ENCODE data around the gene ANKRD39.

Gene ANKRD39

GRCh38 chr2:96869822-96870625 is 12.2 kb upstream of the ANKRD39 start, which contains the start of gene SEMA4C:
SEMA4C (minus strand) TSS chr2:96870080; CDS start chr2:96867886, 2,194 bp downstream.
- Histone ChIP-seq H2AFZ (ENCODE audit: low read depth) (peak within 1 kb of the TSS; percentile 79), H3K36me3 (ENCODE audit: insufficient read depth) (no peaks in the 10 kb centered on the region), H4K20me1 (ENCODE audit: insufficient read depth) (no peaks in the 10 kb centered on the region), H3K27me3 (ENCODE audit: insufficient read depth, low read depth) (no peaks in the 10 kb centered on the region), H3K4me1 (ENCODE audit: low read depth, poor library complexity, severe bottlenecking) (no peaks in the 10 kb centered on the region), H3K27ac (peak within 1 kb of the TSS; percentile 76), H3K4me3 (IDR thresholded peaks at IDR 0.05; ENCODE audit: insufficient read depth, low read depth, low read length) (peak within 1 kb of the TSS; percentile 85), H3K79me2 (ENCODE audit: insufficient read depth, low read depth) (peaks cover 5% of the 10 kb centered on the region; the same call in 1 of the 2 replicates), H3K9ac (peak within 1 kb of the TSS; percentile 96), H3K4me2 (peak within 1 kb of the TSS; percentile 73)
- TF ChIP-seq CTCF (conservative IDR thresholded peaks at IDR 0.05; ENCODE audit: low read depth, low read length), result no peak

- Histone ChIP-seq H3K79me2 (ENCODE audit: insufficient read depth, low read depth) (peaks cover 5% of the 10 kb centered on the region; the same call in 1 of the 2 replicates), H3K4me2 (peak overlapping the region; percentile 73), H2AFZ (ENCODE audit: low read depth) (peak overlapping the region; percentile 79), H3K4me1 (ENCODE audit: low read depth, poor library complexity, severe bottlenecking) (no peaks in the 10 kb centered on the region), H4K20me1 (ENCODE audit: insufficient read depth) (no peaks in the 10 kb centered on the region), H3K9ac (peak overlapping the region; percentile 96), H3K27ac (peak overlapping the region; percentile 76), H3K4me3 (IDR thresholded peaks at IDR 0.05; ENCODE audit: insufficient read depth, low read depth, low read length) (peak overlapping the region; percentile 85), H3K36me3 (ENCODE audit: insufficient read depth) (no peaks in the 10 kb centered on the region), H3K27me3 (ENCODE audit: insufficient read depth, low read depth) (no peaks in the 10 kb centered on the region)
- TF ChIP-seq CTCF (conservative IDR thresholded peaks at IDR 0.05; ENCODE audit: low read depth, low read length), result 0 out of 2 replicates have a peak, but pooled peaks have one; percentile 8
These were observed 11.5 kb upstream of the ANKRD39 start for GRCh38 chr2:96869281-96869821.

GRCh38 chr2:96868555-96869280 is 10.9 kb upstream of the ANKRD39 start:
- H3K4me3 ChIP-seq (IDR thresholded peaks at IDR 0.05; ENCODE audit: insufficient read depth, low read depth, low read length), result peak overlapping the region; percentile 85
- H2AFZ ChIP-seq (ENCODE audit: low read depth), result peak overlapping the region; percentile 79
- peak overlapping the region; percentile 96 for H3K9ac ChIP-seq
- H3K27ac ChIP-seq, result peak overlapping the region; percentile 76
- H3K4me1 ChIP-seq (ENCODE audit: low read depth, poor library complexity, severe bottlenecking), result no peaks in the 10 kb centered on the region
- no peaks in the 10 kb centered on the region for H4K20me1 ChIP-seq (ENCODE audit: insufficient read depth)
- H3K27me3 ChIP-seq (ENCODE audit: insufficient read depth, low read depth), result no peaks in the 10 kb centered on the region
- no peaks in the 10 kb centered on the region for H3K36me3 ChIP-seq (ENCODE audit: insufficient read depth)
- TF ChIP-seq CTCF (conservative IDR thresholded peaks at IDR 0.05; ENCODE audit: low read depth, low read length), result peak; percentile 72
- H3K79me2 ChIP-seq (ENCODE audit: insufficient read depth, low read depth), result peaks cover 5% of the 10 kb centered on the region; the same call in 1 of the 2 replicates
- H3K4me2 ChIP-seq, result peak overlapping the region; percentile 73

- Histone ChIP-seq H3K4me3 (IDR thresholded peaks at IDR 0.05; ENCODE audit: insufficient read depth, low read depth, low read length) (peak overlapping the region; percentile 65), H4K20me1 (ENCODE audit: insufficient read depth) (no peaks in the 10 kb centered on the region), H3K4me1 (ENCODE audit: low read depth, poor library complexity, severe bottlenecking) (no peaks in the 10 kb centered on the region), H3K9ac (peak overlapping the region; percentile 96), H3K79me2 (ENCODE audit: insufficient read depth, low read depth) (peaks cover 5% of the 10 kb centered on the region; the same call in 1 of the 2 replicates), H3K4me2 (peak overlapping the region; percentile 73), H3K27ac (peak overlapping the region; percentile 76), H3K36me3 (ENCODE audit: insufficient read depth) (peaks cover 2% of the 10 kb centered on the region; the same call in 1 of the 2 replicates), H3K27me3 (ENCODE audit: insufficient read depth, low read depth) (no peaks in the 10 kb centered on the region), H2AFZ (ENCODE audit: low read depth) (peak overlapping the region; percentile 79)
- TF ChIP-seq CTCF (conservative IDR thresholded peaks at IDR 0.05; ENCODE audit: low read depth, low read length), result no peak
These were observed 10.1 kb upstream of the ANKRD39 start for GRCh38 chr2:96867756-96868554.
